ENCODE results near the gene CENPP.
"Not testable (repeated sequence)": the region's sequence is repeated elsewhere in the genome, so short reads cannot be mapped to it uniquely, and the experiment has no call there.

Gene CENPP

DNA sequence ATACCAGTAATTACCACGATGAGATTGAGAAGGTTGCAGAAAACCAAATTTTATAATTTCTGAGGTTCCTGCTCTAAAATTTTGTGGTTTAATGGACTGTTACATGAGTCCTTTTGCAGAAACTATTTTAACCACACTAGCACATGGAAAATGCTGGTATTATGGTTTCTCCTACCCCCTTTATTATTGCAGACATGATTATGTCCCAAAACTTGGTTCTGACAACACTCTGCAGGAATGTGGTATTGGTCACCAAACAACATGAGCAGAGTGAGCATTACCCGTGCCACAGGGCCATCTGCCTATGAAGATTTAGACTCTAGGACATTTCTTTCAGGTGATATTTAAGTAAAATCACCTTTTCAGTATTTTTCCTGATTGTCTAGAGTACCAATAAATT is 212.8 kb downstream of the CENPP start:
- peak; percentile 43 for DNase-seq (ENCODE audit: low read depth)

DNA sequence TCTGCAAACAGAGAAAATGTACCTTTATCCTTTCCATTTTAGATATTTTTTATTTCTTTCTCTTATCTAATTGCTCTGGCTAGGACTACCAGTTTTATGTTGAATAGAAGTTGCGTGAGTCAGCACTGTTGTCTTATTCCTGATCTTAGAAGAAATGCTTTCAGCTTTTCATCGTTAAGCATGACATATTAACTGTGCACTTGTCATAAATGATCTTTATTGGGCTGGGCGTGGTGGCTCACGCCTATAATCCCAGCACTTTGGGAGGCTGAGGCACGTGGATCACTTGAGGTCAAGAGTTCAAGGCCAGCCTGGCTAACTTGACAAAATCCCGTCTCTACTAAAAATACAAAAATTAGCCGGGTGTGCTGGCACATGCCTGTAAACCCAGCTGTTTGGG is 218.2 kb downstream of the CENPP start:
- DNase-seq (ENCODE audit: low read depth), result no peak

- DNase-seq (ENCODE audit: low read depth), result no peak
Observed at GRCh38 chr9:92545002-92545510, 219.3 kb downstream of the CENPP start.

- DNase-seq (ENCODE audit: low read depth), result no peak
Observed at GRCh38 chr9:92547356-92547755, 221.6 kb downstream of the CENPP start.

- no peak for DNase-seq (ENCODE audit: low read depth)
Observed at GRCh38 chr9:92550765-92551164, 225.0 kb downstream of the CENPP start.

DNA sequence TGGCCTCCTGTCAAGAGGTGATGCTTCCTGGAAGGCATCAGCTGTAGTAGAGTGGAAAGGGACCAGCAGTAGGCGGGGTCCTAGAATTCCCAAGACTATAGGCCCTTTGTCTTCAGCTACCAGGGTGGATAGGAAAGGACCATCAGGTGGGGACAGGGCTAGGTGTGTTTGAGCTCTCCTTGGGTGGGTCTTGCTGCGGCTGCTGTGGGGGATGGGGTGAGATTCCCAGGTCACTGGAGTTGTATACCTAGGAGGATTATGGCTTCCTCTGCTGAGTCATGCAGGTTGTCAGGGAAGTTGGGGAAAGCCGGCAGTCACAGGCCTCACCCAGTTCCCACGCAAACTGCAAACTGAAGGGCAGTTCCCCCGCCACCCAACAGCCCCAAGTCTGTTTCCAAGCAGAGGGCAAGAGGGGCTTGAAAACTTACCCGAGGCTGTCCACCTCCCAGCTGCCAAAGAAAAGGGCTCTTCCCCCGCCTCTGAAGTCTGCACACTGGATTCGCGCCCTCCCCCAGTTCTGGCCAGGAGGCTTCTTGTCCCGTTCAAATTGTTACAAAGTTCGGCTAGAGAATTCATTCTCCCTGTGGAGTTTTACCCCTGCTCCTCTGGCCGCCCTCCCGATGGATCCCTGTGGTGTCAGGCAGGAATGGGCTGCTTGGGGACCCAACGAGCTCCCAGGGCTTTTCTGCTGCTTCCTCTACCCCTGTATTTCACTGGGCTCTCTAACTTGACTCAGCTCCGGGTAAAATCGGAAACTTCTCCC is 233.0 kb downstream of the CENPP start:
- no peak for DNase-seq (ENCODE audit: low read depth)

- peak; percentile 52 for DNase-seq (ENCODE audit: low read depth)
Observed at GRCh38 chr9:92561374-92562330, 235.9 kb downstream of the CENPP start.

DNA sequence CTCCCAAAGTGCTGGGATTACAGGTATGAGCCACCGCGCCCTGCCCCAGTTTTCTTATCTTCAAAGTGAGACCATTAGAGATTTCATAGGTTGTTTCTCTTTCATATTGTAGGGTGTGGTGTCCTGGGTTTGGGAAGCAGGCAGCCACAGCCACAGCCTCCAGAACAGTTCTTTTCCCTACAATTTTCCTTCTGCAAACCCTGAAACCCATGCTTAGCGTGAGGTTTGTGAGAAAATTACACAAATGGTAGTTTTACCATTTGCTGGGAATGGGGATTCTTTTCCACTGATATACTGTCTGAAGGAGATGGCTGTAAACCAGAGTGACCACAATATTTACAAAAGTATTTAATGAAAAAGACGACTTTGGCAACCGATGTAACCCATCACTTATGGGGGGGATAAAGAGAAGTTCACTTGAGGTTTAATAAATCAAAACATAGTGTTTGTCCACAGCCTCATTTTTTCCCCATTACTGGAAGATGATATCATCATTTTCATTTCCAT is 236.8 kb downstream of the CENPP start:
- DNase-seq (ENCODE audit: low read depth), result peak; percentile 46

GRCh38 chr9:92563116-92564100 is 237.7 kb downstream of the CENPP start:
- DNase-seq (ENCODE audit: low read depth), result no peak

DNA sequence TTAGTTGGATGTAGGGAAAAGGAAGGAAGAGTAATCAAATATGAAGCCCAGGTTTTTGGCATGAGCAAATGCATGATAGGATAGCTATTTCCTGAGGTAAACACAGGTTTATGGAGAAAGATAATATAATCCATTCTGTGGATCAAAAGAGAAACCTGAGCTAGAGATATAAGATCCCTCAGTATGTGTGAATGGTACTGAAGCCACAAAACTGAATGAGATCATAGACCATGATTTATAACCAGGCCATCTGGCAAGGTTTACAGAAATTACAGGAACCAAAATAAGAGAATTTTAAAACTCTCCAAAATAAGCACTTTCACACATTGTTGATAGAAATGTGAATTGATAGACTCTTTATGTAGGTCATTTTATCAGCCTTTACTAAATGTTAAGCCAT is 238.8 kb downstream of the CENPP start:
- DNase-seq (ENCODE audit: low read depth), result no peak

GRCh38 chr9:92564982-92565381 is 239.2 kb downstream of the CENPP start:
- DNase-seq (ENCODE audit: low read depth), result peak; percentile 33

DNA sequence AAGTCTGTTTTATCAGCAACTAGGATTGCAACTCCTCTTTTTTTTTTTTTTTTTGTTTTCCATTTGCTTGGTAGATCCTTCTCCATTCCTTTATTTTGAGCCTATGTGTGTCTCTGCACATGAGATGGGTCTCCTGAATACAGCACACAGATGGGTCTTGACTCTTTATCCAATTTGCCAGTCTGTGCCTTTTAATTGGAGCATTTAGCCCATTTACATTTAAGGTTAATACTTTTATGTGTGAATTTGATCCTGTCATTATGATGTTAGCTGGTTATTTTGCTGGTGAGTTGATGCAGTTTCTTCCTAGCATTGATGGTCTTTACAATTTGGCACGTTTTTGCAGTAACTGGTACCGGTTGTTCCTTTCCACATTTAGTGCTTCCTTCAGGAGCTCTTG is 246.1 kb downstream of the CENPP start:
- not testable (repeated sequence) for DNase-seq (ENCODE audit: low read depth)

GRCh38 chr9:92573612-92574011 is 247.9 kb downstream of the CENPP start:
- DNase-seq (ENCODE audit: low read depth), result not testable (repeated sequence)

- DNase-seq (ENCODE audit: low read depth), result no peak
Observed at GRCh38 chr9:92576175-92576574, 250.4 kb downstream of the CENPP start.

DNA sequence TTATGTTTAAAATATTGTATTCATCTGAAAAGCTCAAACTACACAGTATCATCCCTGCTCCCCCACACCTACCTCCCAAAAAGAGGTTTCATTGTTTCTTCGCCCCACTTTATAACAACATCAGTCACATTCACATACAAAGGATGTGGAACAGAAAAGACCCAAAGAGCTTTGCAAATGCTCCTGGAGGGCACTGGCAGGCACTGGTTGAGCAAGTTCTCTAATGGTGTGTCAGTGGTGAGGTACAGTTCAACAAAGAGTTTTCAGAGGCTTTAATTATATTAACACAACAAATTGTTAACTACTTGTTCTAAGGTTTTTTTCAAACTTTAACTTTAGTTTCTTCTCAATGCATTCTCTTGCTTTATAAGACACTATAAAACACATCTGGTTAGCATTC is 264.2 kb downstream of the CENPP start:
- no peak for DNase-seq (ENCODE audit: low read depth)

DNA sequence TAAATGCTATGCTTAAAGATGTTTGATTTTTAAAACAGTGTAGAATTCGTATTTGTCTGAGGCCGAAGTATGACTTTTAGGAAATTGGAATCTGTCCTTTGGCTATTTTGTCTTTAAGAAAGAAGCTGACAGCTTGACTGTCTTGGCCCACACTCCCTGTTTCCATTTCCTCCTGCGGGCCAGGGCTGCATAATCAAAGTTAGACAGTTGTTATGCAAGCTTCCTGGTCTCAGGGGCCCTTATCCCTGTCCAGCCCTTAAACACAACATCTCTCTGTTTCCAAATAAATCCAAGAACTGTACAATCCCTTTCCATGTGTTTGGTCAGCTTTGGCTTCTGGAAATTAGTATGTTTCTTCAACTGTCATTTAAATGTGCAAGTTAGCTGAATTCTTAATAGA is 264.6 kb downstream of the CENPP start:
- no peak for DNase-seq (ENCODE audit: low read depth)

DNA sequence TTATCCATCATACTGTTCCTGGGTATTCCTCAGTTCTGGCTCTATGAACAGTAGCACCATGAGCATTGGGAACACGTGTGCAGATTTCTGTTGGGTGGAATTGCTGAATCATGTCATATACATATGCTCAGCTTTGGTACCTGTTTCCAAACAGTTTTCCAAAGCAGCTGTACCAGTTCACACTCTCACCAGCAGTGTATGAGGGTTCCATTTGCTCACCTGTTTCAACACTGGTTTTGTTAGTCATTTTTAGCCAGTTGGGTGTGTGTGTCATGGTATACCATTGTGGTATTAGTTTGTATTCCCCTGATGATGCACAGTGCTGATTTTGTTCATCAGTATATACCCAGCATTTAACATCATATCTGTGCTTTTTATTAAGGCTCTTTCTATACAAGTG is 266.8 kb downstream of the CENPP start:
- no peak for DNase-seq (ENCODE audit: low read depth)

DNA sequence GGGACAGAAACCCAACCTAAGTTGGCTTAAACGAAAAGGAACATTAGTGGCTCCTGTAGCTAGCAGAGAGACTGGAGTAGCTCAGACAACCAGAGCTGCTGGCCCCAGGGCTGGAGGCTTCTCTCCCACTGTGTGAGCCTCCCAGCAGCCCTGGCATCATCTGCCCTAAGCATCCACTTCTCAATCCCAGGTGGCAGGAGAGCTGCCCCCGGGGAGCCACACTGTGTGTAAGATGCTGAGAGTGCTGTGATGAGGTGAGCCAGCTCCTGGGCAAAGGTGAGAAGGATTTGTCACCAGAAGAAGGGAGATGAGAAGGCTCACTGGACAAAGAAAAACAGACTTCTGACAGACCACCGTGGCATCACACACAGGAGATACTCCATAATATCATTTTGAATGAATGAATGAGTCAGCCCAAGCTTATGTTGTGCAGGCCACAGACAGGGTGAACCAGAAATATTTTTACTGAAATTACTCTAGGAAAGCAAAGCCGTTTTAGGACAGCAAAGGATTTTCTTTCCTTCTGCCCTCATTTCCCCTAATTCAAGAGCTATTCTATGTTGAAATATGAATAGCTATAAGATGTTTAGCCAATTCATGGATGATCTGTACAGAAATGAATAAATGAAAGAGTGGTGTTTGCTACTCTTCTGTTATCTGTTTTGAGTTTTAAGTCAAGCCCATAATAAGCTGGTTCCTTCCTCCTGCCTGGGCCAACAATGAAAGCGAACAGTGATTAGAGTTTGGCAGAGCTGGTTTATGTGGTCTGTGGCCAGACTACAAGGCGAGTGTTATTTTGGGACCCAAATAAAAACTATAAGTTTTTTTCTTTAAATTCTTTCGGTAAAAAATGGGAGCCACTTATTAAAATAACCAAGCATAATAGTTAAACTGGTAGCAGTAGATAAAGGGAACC is 267.5 kb downstream of the CENPP start:
- no peak for DNase-seq (ENCODE audit: low read depth)

GRCh38 chr9:92595075-92595474 is 269.3 kb downstream of the CENPP start:
- DNase-seq (ENCODE audit: low read depth), result not testable (repeated sequence)

- no peak for DNase-seq (ENCODE audit: low read depth)
Observed at GRCh38 chr9:92595930-92596329, 270.2 kb downstream of the CENPP start.
